A549 (cell line): ENCODE measurements around the gene EXOC4. TPM values are rescaled to one million over a fixed set of nuclear protein-coding genes. Genes with fewer than 3 reads are reported as not detected.

Experiments used
- ATAC-seq, 2 experiments: fragments of 200-7000 bp in 1 of 2; fragments of >200 bp in 1 of 2; cut with Nextera tagmentation in 1 of 2; cut with Tn5 transposase in 1 of 2; 3 replicates each; pipeline versions ENCODE4 v1.8.0 to v1.9.1; 2018 to 2020; ENCODE audit warnings: mild to moderate bottlenecking in 1 of 2, moderate library complexity in 1 of 2
- CTCF ChIA-PET: fragments of 300-600 bp; sonication (Branson Sonifier 250); formaldehyde crosslinking; extraction: SDS; loops from one replicate; lab custom pipeline; 2021; ENCODE audit warnings: antibody characterized with exemption, inconsistent platforms; lab: Yijun Ruan, JAX
- POLR2A ChIA-PET: fragments of 350-600 bp; formaldehyde crosslinking; extraction: SDS; loops from one replicate; lab custom pipeline; 2021; ENCODE audit warnings: antibody characterized with exemption, inconsistent platforms; lab: Yijun Ruan, JAX
- DNase-seq, 2 experiments: peaks; one replicate each; pipeline versions ENCODE4 v3.0.0 to v3.0.0-alpha.2; 2011 to 2016; ENCODE audit warnings: low read depth in 1 of 2, low spot score in 1 of 2
- FAIRE-seq: peaks from 2 replicates; lab custom pipeline; 2011; peaks lifted over from hg19 to GRCh38; lab: Jason Lieb, UNC
- H3K27ac ChIP-seq, 2 experiments: fragments of >200 bp; sonication (Bioruptor Twin); formaldehyde crosslinking; 3 replicates each; pipeline ENCODE4 v1.5.1; 2016 to 2017
- H3K4me1 ChIP-seq: fragments of >200 bp; sonication (Bioruptor Twin); formaldehyde crosslinking; 3 replicates; pipeline ENCODE4 v1.6.1; 2016
- H3K4me2 ChIP-seq: fragments of >200 bp; sonication (Bioruptor Twin); formaldehyde crosslinking; 3 replicates; pipeline ENCODE4 v1.6.1; 2016
- H3K4me3 ChIP-seq: fragments of >200 bp; sonication (Bioruptor Twin); formaldehyde crosslinking; 3 replicates; pipeline ENCODE4 v1.5.1; 2016
- H3K9me3 ChIP-seq: fragments of >200 bp; sonication (Bioruptor Twin); formaldehyde crosslinking; 3 replicates; pipeline ENCODE4 v1.6.1; 2016
- ATOH8 ChIP-seq: fragments of 250-450 bp; sonication (Bioruptor Pico); IDR thresholded peaks from 2 replicates; pipeline ENCODE4 v1.5.0; 2020; ENCODE audit warnings: low read depth, mild to moderate bottlenecking, moderate library complexity
- CBX8 ChIP-seq: fragments of 200-600 bp; sonication (generic); IDR thresholded peaks from 2 replicates; pipeline ENCODE4 v1.6.1; 2016
- CEBPB ChIP-seq, 2 experiments: fragments of >200 bp in 1 of 2; sonication (Bioruptor Twin) in 1 of 2; formaldehyde crosslinking in 1 of 2; IDR thresholded peaks; 2 replicates each; pipeline ENCODE4 v1.6.1; 2012 to 2016
- CHD4 ChIP-seq: fragments of 200-600 bp; sonication (generic); IDR thresholded peaks from 2 replicates; pipeline ENCODE4 v1.6.1; 2016; ENCODE audit warnings: antibody characterized with exemption, mild to moderate bottlenecking, borderline replicate concordance
- CTCF ChIP-seq: fragments of >200 bp; sonication (Bioruptor Twin); formaldehyde crosslinking; IDR thresholded peaks from 3 replicates; pipeline ENCODE4 v1.5.1; 2016
- E2F6 ChIP-seq: IDR thresholded peaks from 2 replicates; pipeline ENCODE4 v1.6.1; 2012; ENCODE audit warnings: low read depth, borderline replicate concordance
- ELK1 ChIP-seq: fragments of 150-350 bp; IDR thresholded peaks from 2 replicates; pipeline ENCODE4 v1.6.1; 2014; ENCODE audit warnings: low read depth, mild to moderate bottlenecking, low read length
- FOSB ChIP-seq: fragments of 250-450 bp; sonication (Bioruptor Pico); IDR thresholded peaks from 2 replicates; pipeline ENCODE4 v1.5.0; 2020; ENCODE audit warnings: mild to moderate bottlenecking, moderate library complexity
- GATA3 ChIP-seq: IDR thresholded peaks from 2 replicates; pipeline ENCODE4 v1.6.1; 2012; ENCODE audit warnings: borderline replicate concordance
- HDAC2 ChIP-seq: fragments of 200-600 bp; sonication (generic); IDR thresholded peaks from 2 replicates; pipeline ENCODE4 v1.6.1; 2016
- HOXB5 ChIP-seq: fragments of 250-450 bp; sonication (Bioruptor Pico); IDR thresholded peaks from 2 replicates; pipeline ENCODE4 v1.5.0; 2020; ENCODE audit warnings: mild to moderate bottlenecking, moderate library complexity
- JUNB ChIP-seq: fragments of >200 bp; sonication (Bioruptor Twin); formaldehyde crosslinking; IDR thresholded peaks from 2 replicates; pipeline ENCODE4 v1.6.1; 2016
- MAZ ChIP-seq: fragments of 150-350 bp; IDR thresholded peaks from 2 replicates; pipeline ENCODE4 v1.6.1; 2014; ENCODE audit warnings: antibody characterized with exemption, low read depth, low read length, borderline replicate concordance
- NPAS2 ChIP-seq: fragments of 250-450 bp; sonication (Bioruptor Pico); IDR thresholded peaks from 2 replicates; pipeline ENCODE4 v1.8.0; 2022; ENCODE audit warnings: mild to moderate bottlenecking, moderate library complexity, borderline replicate concordance
- NR3C1 ChIP-seq: fragments of >200 bp; sonication (Bioruptor Twin); formaldehyde crosslinking; IDR thresholded peaks from 3 replicates; pipeline ENCODE4 v1.6.1; 2017
- RAD21 ChIP-seq, 2 experiments: fragments of >200 bp in 1 of 2; sonication (Bioruptor Twin) in 1 of 2; formaldehyde crosslinking in 1 of 2; IDR thresholded peaks in 1 of 2; conservative IDR thresholded peaks in 1 of 2; 2 replicates in 1 of 2; 3 replicates in 1 of 2; pipeline ENCODE4 v1.6.1; 2012 to 2018; ENCODE audit warnings: inconsistent platforms in 1 of 2
- RARB ChIP-seq: fragments of 250-450 bp; sonication (Bioruptor Pico); IDR thresholded peaks from 2 replicates; pipeline ENCODE4 v1.8.0; 2021; ENCODE audit warnings: mild to moderate bottlenecking, moderate library complexity
- RFX5 ChIP-seq: fragments of 450-650 bp; IDR thresholded peaks from 2 replicates; pipeline ENCODE4 v1.7.1; 2014; ENCODE audit warnings: antibody characterized with exemption, mild to moderate bottlenecking, moderate library complexity
- RNF2 ChIP-seq: fragments of 200-600 bp; sonication (generic); IDR thresholded peaks from 2 replicates; pipeline ENCODE4 v1.6.1; 2016; ENCODE audit warnings: low read depth, mild to moderate bottlenecking, antibody characterized with exemption, moderate library complexity, borderline replicate concordance
- SMC3 ChIP-seq: fragments of >200 bp; sonication (Bioruptor Twin); formaldehyde crosslinking; IDR thresholded peaks from 3 replicates; pipeline ENCODE4 v1.6.1; 2018; ENCODE audit warnings: inconsistent platforms
- TFCP2L1 ChIP-seq: fragments of 250-450 bp; sonication (Bioruptor Pico); IDR thresholded peaks from 2 replicates; pipeline ENCODE4 v1.5.0; 2021; ENCODE audit warnings: mild to moderate bottlenecking
- TP53 ChIP-seq: fragments of 250-450 bp; sonication (Bioruptor Pico); IDR thresholded peaks from 2 replicates; pipeline ENCODE4 v1.5.0; 2021; ENCODE audit warnings: mild to moderate bottlenecking, moderate library complexity
- USF2 ChIP-seq: fragments of 450-650 bp; IDR thresholded peaks from 2 replicates; pipeline ENCODE4 v1.6.1; 2014; ENCODE audit warnings: antibody characterized with exemption
- ZC3H11A ChIP-seq: fragments of 450-650 bp; IDR thresholded peaks from 2 replicates; pipeline ENCODE4 v1.6.1; 2014; ENCODE audit warnings: antibody characterized with exemption, mild to moderate bottlenecking
- ZFP36 ChIP-seq: fragments of 450-650 bp; IDR thresholded peaks from 2 replicates; pipeline ENCODE4 v1.6.1; 2014; ENCODE audit warnings: borderline replicate concordance; ENCODE audit not compliant: partially characterized antibody
- ZSCAN20 ChIP-seq: fragments of 250-450 bp; sonication (Bioruptor Pico); IDR thresholded peaks from 2 replicates; pipeline ENCODE4 v1.8.0; 2022; ENCODE audit warnings: mild to moderate bottlenecking, moderate library complexity
- WGBS: methylation state at CpG from one replicate; pipeline ENCODE4 v1.1.6; 2017; ENCODE audit errors: missing lambda C conversion rate; 5-methylcytosine and 5-hydroxymethylcytosine counted together
- polyA plus RNA-seq, 4 experiments: library from polyadenylated mRNA; depleted of rRNA in 3 of 4; stranded (reverse); fragments of >200 nt; fragmentation: RNase III in 1 of 4; extraction: RNeasy Plus Mini Kit Qiagen cat#74134 plus additional on column Dnase treatment in 1 of 4; gene quantifications; 2 replicates in 3 of 4; 3 replicates in 1 of 4; pipeline ENCODE4 v1.2.3, GENCODE V29; 2011 to 2017

The EXOC4 gene
- polyA plus RNA-seq, 2 of the 4 experiments (the other 2 are of a cell fraction): 33.4 to 73.1 TPM

- WGBS: 51% methylated on average over 3 of the region's 3 CpGs
- Histone ChIP-seq H3K4me3 (no peak overlapping the region), H3K4me2 (no peak overlapping the region)
- POLR2A ChIA-PET: interaction anchor here (1.1 kb wide), 1 partner anchor 415 kb away, joined by 3 read pairs; no protein-coding TSS in a partner anchor
- CTCF ChIA-PET: interaction anchor here (0.6 to 3.3 kb wide), 31 partner anchors 9 to 1439 kb away, joined by 3 to 31 read pairs (median 4); no protein-coding TSS in a partner anchor
- TF ChIP-seq ZC3H11A: no peak
- TF ChIP-seq HOXB5: no peak
- no peak for TF ChIP-seq ZFP36
- TF ChIP-seq CEBPB (IDR thresholded peaks at IDR 0.05): no peak
- TF ChIP-seq JUNB: no peak
- peak; percentile 18; the same call in 1 of the 3 replicates for TF ChIP-seq CTCF
- TF ChIP-seq NR3C1: no peak
- no peak for TF ChIP-seq RARB
- TF ChIP-seq, all 56 proteins: peak for 1
- DNase-seq: no peak
- no peak overlapping the region for H3K27ac ChIP-seq
- no peak for ATAC-seq
- no peak for FAIRE-seq
- H3K9me3 ChIP-seq: no peaks in the 10 kb centered on the region
- peaks cover 7% of the 10 kb centered on the region; the same call in 1 of the 3 replicates for H3K4me1 ChIP-seq
Measured at GRCh38 chr7:134016942-134017303, 764.0 kb downstream of the EXOC4 start.

- CTCF ChIA-PET: interaction anchor here (0.7 to 3.3 kb wide), 3 partner anchors 24 to 123 kb away, joined by 3 to 15 read pairs (median 6); no protein-coding TSS in a partner anchor
- WGBS: 97% methylated on average over 3 of the region's 3 CpGs
- H3K4me3 ChIP-seq: no peak overlapping the region
- DNase-seq (no peak), FAIRE-seq (no peak), ATAC-seq (no peak)
- POLR2A ChIA-PET: no interaction called here
- H3K9me3 ChIP-seq: no peaks in the 10 kb centered on the region
- no peak overlapping the region for H3K4me2 ChIP-seq
- no peak overlapping the region for H3K27ac ChIP-seq
- TF ChIP-seq SMC3 (no peak), MAZ (no peak), E2F6 (no peak)
- peaks cover 4% of the 10 kb centered on the region; the same call in 1 of the 3 replicates for H3K4me1 ChIP-seq
Measured at GRCh38 chr7:134018306-134018705, 765.4 kb downstream of the EXOC4 start.

GRCh38 chr7:134019251-134019650 lies 766.4 kb downstream of the EXOC4 start:
- Histone ChIP-seq H3K4me1 (0 out of 3 replicates have a peak, but pooled peaks cover 3% of the 10 kb centered on the region), H3K4me3 (no peak overlapping the region), H3K27ac (no peak overlapping the region), H3K9me3 (no peaks in the 10 kb centered on the region), H3K4me2 (no peak overlapping the region)
- ATAC-seq (no peak), DNase-seq (no peak), FAIRE-seq (no peak)
- WGBS: 57% methylated on average over 2 of the region's 2 CpGs
- POLR2A ChIA-PET: no interaction called here
- CTCF ChIA-PET: interaction anchor here (0.7 to 2.5 kb wide), 9 partner anchors 12 to 1700 kb away, joined by 3 to 6 read pairs (median 3); no protein-coding TSS in a partner anchor
- TF ChIP-seq USF2 (no peak), RAD21 (conservative IDR thresholded peaks at IDR 0.05 in 1 of 2, IDR thresholded peaks at IDR 0.05 in 1 of 2) (no peak), TP53 (no peak), GATA3 (no peak), E2F6 (no peak), ATOH8 (CRISPR knock-in tag) (no peak), RNF2 (no peak), FOSB (CRISPR knock-in tag) (no peak), NPAS2 (no peak), NR3C1 (no peak), JUNB (no peak), ELK1 (no peak), TFCP2L1 (CRISPR knock-in tag) (no peak), CEBPB (IDR thresholded peaks at IDR 0.05) (no peak), RFX5 (no peak), CBX8 (no peak), ZSCAN20 (CRISPR knock-in tag) (no peak), HOXB5 (no peak), CHD4 (no peak), HDAC2 (no peak)
